Coronary artery (tissue), 2 donors: ENCODE data around the gene NUDT14.

Experiments used
- DNase-seq: peaks from one replicate; pipeline ENCODE4 v3.0.0-alpha.2; 2017; ENCODE audit warnings: low spot score
- H3K27ac ChIP-seq, 2 donors: fragments of 200-600 bp; sonication (generic); one replicate each; pipeline ENCODE4 v1.5.1; 2016 to 2019
- H3K4me3 ChIP-seq: fragments of 200-600 bp; sonication (generic); 2 replicates; pipeline ENCODE4 v1.5.1; 2016; ENCODE audit warnings: mild to moderate bottlenecking, moderate library complexity
- CTCF ChIP-seq: fragments of 200-600 bp; sonication (generic); IDR thresholded peaks from one replicate; pipeline ENCODE4 v1.5.1; 2019; ENCODE audit warnings: antibody characterized with exemption

NUDT14 gene

DNA sequence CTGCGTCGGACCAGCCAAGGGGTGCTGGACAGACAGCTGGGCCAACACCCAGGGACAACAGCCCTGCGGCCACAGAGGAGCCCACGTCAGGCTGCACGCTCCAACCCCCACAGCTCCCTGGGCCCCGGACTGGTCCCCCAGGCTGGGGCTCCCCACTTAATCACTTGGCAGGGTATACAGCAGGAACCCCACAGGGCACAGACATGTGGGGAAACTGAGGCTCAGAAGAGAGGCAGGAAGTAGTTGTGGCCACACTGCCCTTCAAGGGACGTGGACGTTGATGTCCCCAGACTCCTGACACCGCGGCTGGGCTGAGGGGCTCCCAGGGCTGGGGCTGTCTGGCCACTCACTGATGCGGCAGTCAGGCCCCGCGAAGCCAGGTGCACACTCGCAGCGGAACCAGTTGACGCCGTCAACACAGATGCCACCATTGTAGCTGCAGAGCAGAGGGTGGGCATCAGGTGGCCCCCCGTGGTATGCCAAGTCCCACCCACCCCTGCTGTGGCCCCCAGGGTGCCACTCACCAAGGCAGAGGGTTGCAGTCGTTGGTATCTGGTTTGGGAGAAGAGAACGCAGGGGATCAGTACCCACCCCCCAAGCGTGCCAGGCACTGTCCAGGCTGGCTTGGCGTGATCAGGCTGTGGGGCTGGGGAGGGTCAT lies 34.0 kb downstream of the NUDT14 start:
- Histone ChIP-seq H3K4me3 (no peak overlapping the region), H3K27ac (no peak overlapping the region)
- no peak for DNase-seq
- no peak for TF ChIP-seq CTCF

- TF ChIP-seq CTCF: no peak
- no peak overlapping the region for H3K4me3 ChIP-seq
- no peak overlapping the region for H3K27ac ChIP-seq
- DNase-seq: no peak
Measured at GRCh38 chr14:105146181-105146975, 34.7 kb downstream of the NUDT14 start.

DNA sequence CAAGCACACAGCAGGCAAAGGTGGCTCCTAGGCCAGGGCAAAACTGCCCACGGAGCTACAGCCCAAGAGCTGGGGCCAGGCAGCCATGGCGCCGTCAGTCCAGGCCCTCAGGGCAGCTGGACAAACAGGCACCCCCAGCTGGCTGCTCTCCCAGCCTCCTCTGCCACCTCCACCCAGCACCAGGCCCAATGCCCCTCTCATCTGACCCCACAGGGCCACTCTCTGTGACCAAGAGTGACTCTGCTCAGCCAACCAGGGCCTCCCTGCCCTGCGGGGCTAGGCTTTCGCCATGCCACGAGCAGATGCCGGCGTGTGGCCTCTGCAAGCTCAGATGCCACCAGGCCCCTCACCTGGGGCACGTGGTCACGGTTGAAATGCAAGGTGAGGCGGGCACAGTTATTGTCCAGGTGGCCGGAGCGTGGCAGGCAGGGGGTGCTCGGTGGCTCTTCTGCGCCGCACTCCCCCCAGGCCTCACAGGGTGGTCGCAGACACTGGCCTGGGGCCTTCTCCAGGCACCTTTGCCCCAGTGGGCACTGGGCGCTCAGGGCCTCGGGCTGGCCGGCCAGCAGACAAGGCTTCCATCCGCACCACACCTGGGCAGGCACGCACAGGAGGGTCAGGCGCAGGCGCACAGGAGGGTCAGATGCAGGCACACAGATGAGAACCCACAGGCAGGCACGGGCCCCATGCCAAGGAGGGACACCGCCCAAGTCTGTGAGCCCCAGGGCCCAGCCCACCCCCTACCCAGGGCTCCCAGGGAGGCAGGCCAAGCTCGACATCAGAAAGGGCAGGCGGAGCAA lies 35.5 kb downstream of the NUDT14 start:
- no peak overlapping the region for H3K27ac ChIP-seq
- TF ChIP-seq CTCF: no peak
- DNase-seq: no peak
- H3K4me3 ChIP-seq: no peak overlapping the region

- no peak for TF ChIP-seq CTCF
- Histone ChIP-seq H3K27ac (no peak overlapping the region), H3K4me3 (no peak overlapping the region)
- no peak for DNase-seq
Measured at GRCh38 chr14:105144666-105145380, 36.3 kb downstream of the NUDT14 start.

- Histone ChIP-seq H3K4me3 (no peak overlapping the region), H3K27ac (no peak overlapping the region)
- TF ChIP-seq CTCF: no peak
- no peak for DNase-seq
Measured at GRCh38 chr14:105144026-105144665, 37.0 kb downstream of the NUDT14 start.

GRCh38 chr14:105143451-105144025 lies 37.6 kb downstream of the NUDT14 start:
- Histone ChIP-seq H3K4me3 (no peak overlapping the region), H3K27ac (no peak overlapping the region)
- no peak for DNase-seq
- TF ChIP-seq CTCF: no peak
